T-helper 2 cell treated with Interferon-gamma antibody and Interleukin-4, amounts not matched to agents 5 μg/mL and 100 μg/mL, for 36 hours (primary cell): ENCODE results near the gene CGN.

ENCODE experiments used
- DNase-seq: peaks from one replicate; pipeline ENCODE4 v3.0.0; 2021; ENCODE audit warnings: low spot score
- H3K27ac Mint-ChIP-seq: one replicate; pipeline ENCODE4 v1.8.0; 2021; ENCODE audit warnings: mild to moderate bottlenecking, mixed read lengths
- H3K27me3 Mint-ChIP-seq: one replicate; pipeline ENCODE4 v1.8.0; 2021; ENCODE audit warnings: low read depth, mixed read lengths
- H3K36me3 Mint-ChIP-seq: one replicate; pipeline ENCODE4 v1.8.0; 2021; ENCODE audit warnings: low read depth, mixed read lengths
- H3K4me1 Mint-ChIP-seq: one replicate; pipeline ENCODE4 v1.8.0; 2021; ENCODE audit warnings: low read depth, mixed read lengths
- H3K4me3 Mint-ChIP-seq: one replicate; pipeline ENCODE4 v1.8.0; 2022; ENCODE audit warnings: mild to moderate bottlenecking, moderate library complexity, mixed read lengths
- H3K9me3 Mint-ChIP-seq: one replicate; pipeline ENCODE4 v1.8.0; 2021; ENCODE audit warnings: mixed read lengths

The CGN gene

GRCh38 chr1:151491641-151492040, 19.5 kb upstream of the CGN start:
- no peak overlapping the region for H3K27ac Mint-ChIP-seq
- H3K4me1 Mint-ChIP-seq, result peaks cover 3% of the 10 kb centered on the region

GRCh38 chr1:151492120-151492519, 19.1 kb upstream of the CGN start:
- Mint-ChIP-seq H3K27me3 (peaks cover 3% of the 10 kb centered on the region), H3K4me1 (peaks cover 3% of the 10 kb centered on the region), H3K4me3 (no peak overlapping the region), H3K9me3 (no peaks in the 10 kb centered on the region), H3K36me3 (no peaks in the 10 kb centered on the region), H3K27ac (no peak overlapping the region)
- no peak for DNase-seq

More at GRCh38 chr1:151491641-151492040, 19.5 kb upstream of the CGN start:
- no peaks in the 10 kb centered on the region for H3K36me3 Mint-ChIP-seq
- H3K27me3 Mint-ChIP-seq, result peaks cover 3% of the 10 kb centered on the region
- no peak overlapping the region for H3K4me3 Mint-ChIP-seq
- DNase-seq, result no peak
- H3K9me3 Mint-ChIP-seq, result no peaks in the 10 kb centered on the region

- peaks cover 3% of the 10 kb centered on the region for H3K27me3 Mint-ChIP-seq
Measured at GRCh38 chr1:151493042-151493441, 18.1 kb upstream of the CGN start.

GRCh38 chr1:151494741-151495281, 16.4 kb upstream of the CGN start:
- H3K4me1 Mint-ChIP-seq, result peaks cover 3% of the 10 kb centered on the region
- no peak overlapping the region for H3K27ac Mint-ChIP-seq
- H3K36me3 Mint-ChIP-seq, result no peaks in the 10 kb centered on the region
- no peaks in the 10 kb centered on the region for H3K27me3 Mint-ChIP-seq
- H3K4me3 Mint-ChIP-seq, result no peak overlapping the region
- no peak for DNase-seq
- no peaks in the 10 kb centered on the region for H3K9me3 Mint-ChIP-seq

More at GRCh38 chr1:151493042-151493441, 18.1 kb upstream of the CGN start:
- DNase-seq, result no peak
- no peak overlapping the region for H3K4me3 Mint-ChIP-seq
- no peaks in the 10 kb centered on the region for H3K9me3 Mint-ChIP-seq
- H3K36me3 Mint-ChIP-seq, result no peaks in the 10 kb centered on the region
- peaks cover 3% of the 10 kb centered on the region for H3K4me1 Mint-ChIP-seq
- H3K27ac Mint-ChIP-seq, result no peak overlapping the region

- Mint-ChIP-seq H3K4me3 (no peak overlapping the region), H3K27ac (no peak overlapping the region), H3K4me1 (peaks cover 3% of the 10 kb centered on the region), H3K27me3 (no peaks in the 10 kb centered on the region), H3K36me3 (no peaks in the 10 kb centered on the region), H3K9me3 (no peaks in the 10 kb centered on the region)
- no peak for DNase-seq
Measured at GRCh38 chr1:151495316-151495715, 15.9 kb upstream of the CGN start.

- no peaks in the 10 kb centered on the region for H3K27me3 Mint-ChIP-seq
- DNase-seq, result no peak
- no peak overlapping the region for H3K4me3 Mint-ChIP-seq
- no peaks in the 10 kb centered on the region for H3K36me3 Mint-ChIP-seq
- H3K4me1 Mint-ChIP-seq, result peaks cover 13% of the 10 kb centered on the region
- H3K9me3 Mint-ChIP-seq, result no peaks in the 10 kb centered on the region
- H3K27ac Mint-ChIP-seq, result no peak overlapping the region
Measured at GRCh38 chr1:151499365-151499764, 11.8 kb upstream of the CGN start.

- Mint-ChIP-seq H3K27ac (no peak overlapping the region), H3K9me3 (no peaks in the 10 kb centered on the region), H3K36me3 (no peaks in the 10 kb centered on the region), H3K4me3 (no peak overlapping the region), H3K4me1 (peaks cover 13% of the 10 kb centered on the region), H3K27me3 (no peaks in the 10 kb centered on the region)
- no peak for DNase-seq
Measured at GRCh38 chr1:151499930-151500329, 11.3 kb upstream of the CGN start.

GRCh38 chr1:151501474-151501873, 9.7 kb upstream of the CGN start:
- peaks cover 13% of the 10 kb centered on the region for H3K4me1 Mint-ChIP-seq
- H3K9me3 Mint-ChIP-seq, result no peaks in the 10 kb centered on the region
- no peak for DNase-seq
- no peaks in the 10 kb centered on the region for H3K36me3 Mint-ChIP-seq
- no peak overlapping the region for H3K4me3 Mint-ChIP-seq
- peaks cover 2% of the 10 kb centered on the region for H3K27me3 Mint-ChIP-seq
- no peak overlapping the region for H3K27ac Mint-ChIP-seq

- H3K4me3 Mint-ChIP-seq, result no peak overlapping the region
- H3K9me3 Mint-ChIP-seq, result no peaks in the 10 kb centered on the region
- peaks cover 3% of the 10 kb centered on the region for H3K27me3 Mint-ChIP-seq
- DNase-seq, result no peak
- H3K36me3 Mint-ChIP-seq, result no peaks in the 10 kb centered on the region
- H3K27ac Mint-ChIP-seq, result no peak overlapping the region
- peaks cover 13% of the 10 kb centered on the region for H3K4me1 Mint-ChIP-seq
Measured at GRCh38 chr1:151502035-151502700, 9.0 kb upstream of the CGN start.

GRCh38 chr1:151502859-151503780, 8.1 kb upstream of the CGN start:
- Mint-ChIP-seq H3K4me3 (no peak overlapping the region), H3K4me1 (peaks cover 13% of the 10 kb centered on the region), H3K36me3 (no peaks in the 10 kb centered on the region), H3K9me3 (no peaks in the 10 kb centered on the region), H3K27ac (no peak overlapping the region), H3K27me3 (peaks cover 5% of the 10 kb centered on the region)
- DNase-seq, result peak; percentile 24

- Mint-ChIP-seq H3K27ac (no peak overlapping the region), H3K4me3 (no peak overlapping the region), H3K4me1 (peaks cover 13% of the 10 kb centered on the region), H3K9me3 (no peaks in the 10 kb centered on the region), H3K36me3 (no peaks in the 10 kb centered on the region), H3K27me3 (peaks cover 7% of the 10 kb centered on the region)
- no peak for DNase-seq
Measured at GRCh38 chr1:151504252-151504651, 6.9 kb upstream of the CGN start.

GRCh38 chr1:151504759-151505158, 6.4 kb upstream of the CGN start:
- no peak overlapping the region for H3K27ac Mint-ChIP-seq
- peaks cover 13% of the 10 kb centered on the region for H3K4me1 Mint-ChIP-seq
- peaks cover 10% of the 10 kb centered on the region for H3K27me3 Mint-ChIP-seq
- no peaks in the 10 kb centered on the region for H3K36me3 Mint-ChIP-seq
- no peak for DNase-seq
- H3K9me3 Mint-ChIP-seq, result no peaks in the 10 kb centered on the region
- no peak overlapping the region for H3K4me3 Mint-ChIP-seq

- Mint-ChIP-seq H3K4me3 (no peak overlapping the region), H3K27ac (no peak overlapping the region), H3K36me3 (no peaks in the 10 kb centered on the region), H3K9me3 (no peaks in the 10 kb centered on the region), H3K27me3 (peaks cover 28% of the 10 kb centered on the region), H3K4me1 (peaks cover 13% of the 10 kb centered on the region)
- no peak for DNase-seq
Measured at GRCh38 chr1:151508833-151509232, 2.4 kb upstream of the CGN start.

GRCh38 chr1:151509350-151510019, 1.7 kb upstream of the CGN start:
- H3K36me3 Mint-ChIP-seq, result no peaks in the 10 kb centered on the region
- no peaks in the 10 kb centered on the region for H3K9me3 Mint-ChIP-seq
- peaks cover 13% of the 10 kb centered on the region for H3K4me1 Mint-ChIP-seq
- no peak for DNase-seq
- peaks cover 30% of the 10 kb centered on the region for H3K27me3 Mint-ChIP-seq
- H3K4me3 Mint-ChIP-seq, result no peak overlapping the region
- no peak overlapping the region for H3K27ac Mint-ChIP-seq
